ENCODE results near the gene ZNF282.

Gene ZNF282

GRCh38 chr7:149252378-149252777 is 57.0 kb downstream of the ZNF282 start:
- TF ChIP-seq, protein P1, sequence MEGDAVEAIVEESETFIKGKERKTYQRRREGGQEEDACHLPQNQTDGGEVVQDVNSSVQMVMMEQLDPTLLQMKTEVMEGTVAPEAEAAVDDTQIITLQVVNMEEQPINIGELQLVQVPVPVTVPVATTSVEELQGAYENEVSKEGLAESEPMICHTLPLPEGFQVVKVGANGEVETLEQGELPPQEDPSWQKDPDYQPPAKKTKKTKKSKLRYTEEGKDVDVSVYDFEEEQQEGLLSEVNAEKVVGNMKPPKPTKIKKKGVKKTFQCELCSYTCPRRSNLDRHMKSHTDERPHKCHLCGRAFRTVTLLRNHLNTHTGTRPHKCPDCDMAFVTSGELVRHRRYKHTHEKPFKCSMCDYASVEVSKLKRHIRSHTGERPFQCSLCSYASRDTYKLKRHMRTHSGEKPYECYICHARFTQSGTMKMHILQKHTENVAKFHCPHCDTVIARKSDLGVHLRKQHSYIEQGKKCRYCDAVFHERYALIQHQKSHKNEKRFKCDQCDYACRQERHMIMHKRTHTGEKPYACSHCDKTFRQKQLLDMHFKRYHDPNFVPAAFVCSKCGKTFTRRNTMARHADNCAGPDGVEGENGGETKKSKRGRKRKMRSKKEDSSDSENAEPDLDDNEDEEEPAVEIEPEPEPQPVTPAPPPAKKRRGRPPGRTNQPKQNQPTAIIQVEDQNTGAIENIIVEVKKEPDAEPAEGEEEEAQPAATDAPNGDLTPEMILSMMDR (IDR thresholded peaks at IDR 0.05; ENCODE audit: low read depth, low read length): no peak
- H3K4me3 ChIP-seq (ENCODE audit: low read depth, low read length): no peak overlapping the region

GRCh38 chr7:149253665-149254064 is 58.3 kb downstream of the ZNF282 start:
- TF ChIP-seq, protein P1 (IDR thresholded peaks at IDR 0.05; ENCODE audit: low read depth, low read length): no peak
- no peak overlapping the region for H3K4me3 ChIP-seq (ENCODE audit: low read depth, low read length)

DNA sequence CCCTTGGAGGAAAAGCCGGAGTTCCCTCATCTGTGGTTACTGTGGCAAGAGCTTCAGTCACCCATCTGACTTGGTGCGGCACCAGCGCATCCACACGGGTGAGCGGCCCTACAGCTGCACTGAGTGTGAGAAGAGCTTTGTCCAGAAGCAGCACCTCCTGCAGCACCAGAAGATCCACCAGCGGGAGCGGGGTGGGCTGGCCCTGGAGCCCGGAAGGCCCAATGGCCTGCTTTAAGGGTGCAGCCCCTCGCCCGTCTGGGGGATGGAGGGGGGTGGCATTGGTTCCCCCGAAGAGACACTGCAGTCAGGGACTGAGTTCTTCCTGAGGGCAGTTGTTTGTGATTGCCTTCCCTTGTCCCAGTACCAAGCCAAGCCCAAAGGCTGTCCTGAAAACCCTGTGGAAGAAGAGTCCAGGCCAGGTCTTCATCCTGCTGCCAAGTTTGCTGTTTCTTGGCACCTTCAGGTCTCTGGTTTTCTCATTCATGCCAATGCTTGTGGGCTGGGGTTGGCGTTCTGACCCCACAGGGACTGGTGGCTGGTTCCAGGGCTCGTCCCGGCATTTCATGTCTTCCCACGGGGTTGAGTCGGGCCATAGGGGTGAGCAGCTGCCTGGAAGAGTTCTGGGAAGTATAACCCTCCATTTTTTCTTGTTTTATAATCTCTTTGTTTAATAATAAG is 59.0 kb downstream of the ZNF282 start:
- TF ChIP-seq, protein P1 (IDR thresholded peaks at IDR 0.05; ENCODE audit: low read depth, low read length): no peak
- H3K4me3 ChIP-seq (ENCODE audit: low read depth, low read length): no peak overlapping the region

GRCh38 chr7:149255174-149255573 is 59.8 kb downstream of the ZNF282 start:
- TF ChIP-seq, protein P1 (IDR thresholded peaks at IDR 0.05; ENCODE audit: low read depth, low read length): no peak
- H3K4me3 ChIP-seq (ENCODE audit: low read depth, low read length): no peak overlapping the region

DNA sequence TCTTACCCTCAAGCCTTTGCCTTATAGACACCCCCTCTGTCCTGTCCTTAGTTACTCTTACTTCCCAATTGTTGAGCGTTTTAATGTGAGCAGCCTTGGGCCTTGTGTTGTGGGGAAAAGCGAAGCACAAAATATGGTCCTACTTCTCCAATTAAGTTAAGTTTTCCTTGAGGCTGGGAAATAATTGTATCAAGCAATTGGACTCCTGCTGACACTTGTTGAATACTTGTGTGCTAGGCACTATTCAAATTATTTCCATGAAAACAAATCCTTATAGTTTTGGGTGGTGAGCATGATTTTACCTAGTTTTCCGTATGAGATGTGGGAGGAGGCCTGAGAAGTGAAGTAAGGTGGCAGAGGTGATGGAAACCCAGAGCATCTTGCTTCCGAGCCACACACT is 61.2 kb downstream of the ZNF282 start:
- TF ChIP-seq, protein P1 (IDR thresholded peaks at IDR 0.05; ENCODE audit: low read depth, low read length): no peak
- no peak overlapping the region for H3K4me3 ChIP-seq (ENCODE audit: low read depth, low read length)

- no peak overlapping the region for H3K4me3 ChIP-seq (ENCODE audit: low read depth, low read length)
- TF ChIP-seq, protein P1 (IDR thresholded peaks at IDR 0.05; ENCODE audit: low read depth, low read length): no peak
Measured at GRCh38 chr7:149257146-149257545, 61.8 kb downstream of the ZNF282 start.

GRCh38 chr7:149261316-149261828 is 66.0 kb downstream of the ZNF282 start:
- H3K4me3 ChIP-seq (ENCODE audit: low read depth, low read length): peak overlapping the region; percentile 58
- TF ChIP-seq, protein P1 (IDR thresholded peaks at IDR 0.05; ENCODE audit: low read depth, low read length): no peak
